ENCODE results near the gene ORAI3. TPM values are rescaled to one million over a fixed set of nuclear protein-coding genes. Genes with fewer than 3 reads are reported as not detected.

The ORAI3 gene
- polyA plus RNA-seq, 6 donors from 2014 or later, result 65.8 to 83.4 (median 78.3) TPM

GRCh38 chr16:30998852-30999761, 50.2 kb downstream of the ORAI3 start:
- DNase-seq (no peak), ATAC-seq (ENCODE audit: low read depth in 2 of 2) (no peak)
- Mint-ChIP-seq H3K9me3 (no peaks in the 10 kb centered on the region), H3K4me3 (peak overlapping the region in 3 of 8 donors; percentile 15 to 45 (median 30)), H3K4me1 (peaks cover 0 to 3% (median 0%) of the 10 kb centered on the region in 3 donors), H3K36me3 (no peaks in the 10 kb centered on the region), H3K27me3 (peaks cover 6 to 9% (median 7%) of the 10 kb centered on the region in 3 donors), H3K27ac (peak overlapping the region in 1 of 6 donors; percentile 47)

- H3K36me3 Mint-ChIP-seq, result no peaks in the 10 kb centered on the region
- peaks cover 8 to 16% (median 10%) of the 10 kb centered on the region in 3 donors for H3K27me3 Mint-ChIP-seq
- H3K9me3 Mint-ChIP-seq, result no peaks in the 10 kb centered on the region
- DNase-seq (no peak), ATAC-seq (ENCODE audit: low read depth in 2 of 2) (no peak)
- no peak overlapping the region for H3K4me3 Mint-ChIP-seq
- H3K27ac Mint-ChIP-seq, result no peak overlapping the region
- peaks cover 0 to 3% (median 0%) of the 10 kb centered on the region in 3 donors for H3K4me1 Mint-ChIP-seq
Measured at GRCh38 chr16:31000671-31001382, 52.0 kb downstream of the ORAI3 start.

- ATAC-seq (ENCODE audit: low read depth in 2 of 2), result no peak
- no peak overlapping the region for H3K4me3 Mint-ChIP-seq
- H3K27ac Mint-ChIP-seq, result peak overlapping the region in 2 of 6 donors; percentile 26 to 96
- no peaks in the 10 kb centered on the region for H3K9me3 Mint-ChIP-seq
- no peak for DNase-seq
- H3K4me1 Mint-ChIP-seq, result peaks cover 0 to 3% (median 0%) of the 10 kb centered on the region in 3 donors
- no peaks in the 10 kb centered on the region for H3K36me3 Mint-ChIP-seq
- peaks cover 12 to 24% (median 18%) of the 10 kb centered on the region in 3 donors for H3K27me3 Mint-ChIP-seq
Measured at GRCh38 chr16:31001507-31002249, 52.8 kb downstream of the ORAI3 start.

- no peaks in the 10 kb centered on the region for H3K9me3 Mint-ChIP-seq
- H3K4me1 Mint-ChIP-seq, result no peaks in the 10 kb centered on the region
- no peak for ATAC-seq (ENCODE audit: low read depth in 2 of 2)
- no peaks in the 10 kb centered on the region for H3K36me3 Mint-ChIP-seq
- peak overlapping the region in 1 of 6 donors; percentile 96 for H3K27ac Mint-ChIP-seq
- no peak overlapping the region for H3K4me3 Mint-ChIP-seq
- no peak for DNase-seq
- H3K27me3 Mint-ChIP-seq, result peaks cover 12 to 24% (median 18%) of the 10 kb centered on the region in 3 donors
Measured at GRCh38 chr16:31002250-31002700, 53.4 kb downstream of the ORAI3 start.

- no peaks in the 10 kb centered on the region for H3K4me1 Mint-ChIP-seq
- no peaks in the 10 kb centered on the region for H3K36me3 Mint-ChIP-seq
- peak overlapping the region in 1 of 6 donors; percentile 32 for H3K27ac Mint-ChIP-seq
- no peak for ATAC-seq (ENCODE audit: low read depth in 2 of 2)
- peaks cover 12 to 24% (median 18%) of the 10 kb centered on the region in 3 donors for H3K27me3 Mint-ChIP-seq
- H3K4me3 Mint-ChIP-seq, result no peak overlapping the region
- DNase-seq, result no peak
- H3K9me3 Mint-ChIP-seq, result no peaks in the 10 kb centered on the region
Measured at GRCh38 chr16:31002862-31003341, 54.0 kb downstream of the ORAI3 start.

- no peaks in the 10 kb centered on the region for H3K36me3 Mint-ChIP-seq
- peaks cover 13 to 29% (median 18%) of the 10 kb centered on the region in 3 donors for H3K27me3 Mint-ChIP-seq
- no peak for ATAC-seq (ENCODE audit: low read depth in 2 of 2)
- H3K27ac Mint-ChIP-seq, result no peak overlapping the region
- no peak overlapping the region for H3K4me3 Mint-ChIP-seq
- DNase-seq, result no peak
- no peaks in the 10 kb centered on the region for H3K9me3 Mint-ChIP-seq
- no peaks in the 10 kb centered on the region for H3K4me1 Mint-ChIP-seq
Measured at GRCh38 chr16:31003744-31004143, 54.9 kb downstream of the ORAI3 start.

Other genes with a start within 250 kb of the ORAI3 start
- gene SRCAP, start 249.9 kb upstream of the ORAI3 start, polyA plus RNA-seq (ENCODE audit: low read depth in 6 of 6), result 10 to 100 TPM in 5 of 6 donors, not detected in 1; 11.9 to 41.5 (median 14.8) TPM
- 10 to 100 TPM; 24.7 to 43.9 (median 29.8) TPM for gene PHKG2, start 200.6 kb upstream of the ORAI3 start, polyA plus RNA-seq (ENCODE audit: low read depth in 6 of 6)
- gene CFAP119, start 187.0 kb upstream of the ORAI3 start, polyA plus RNA-seq (ENCODE audit: low read depth in 6 of 6), result under 1 TPM; 0.16 to 0.88 (median 0.62) TPM
- gene RNF40, start 186.7 kb upstream of the ORAI3 start, polyA plus RNA-seq (ENCODE audit: low read depth in 6 of 6), result 10 to 100 TPM; 15.0 to 51.6 (median 28.8) TPM
- gene ZNF629, start 161.9 kb upstream of the ORAI3 start, polyA plus RNA-seq (ENCODE audit: low read depth in 6 of 6), result 1 to 10 TPM in 1 of 6 donors, under 1 TPM in 4, not detected in 1; 0.23 to 1.4 (median 0.45) TPM
- gene BCL7C, start 55.0 kb upstream of the ORAI3 start, polyA plus RNA-seq (ENCODE audit: low read depth in 6 of 6), result 10 to 100 TPM; 29.4 to 40.3 (median 33.1) TPM
- under 1 TPM in 3 of 6 donors, not detected in 3; 0.40 to 0.67 (median 0.47) TPM for gene CTF1, start 52.5 kb upstream of the ORAI3 start, polyA plus RNA-seq (ENCODE audit: low read depth in 6 of 6)
- gene FBXL19, start 25.5 kb upstream of the ORAI3 start, polyA plus RNA-seq (ENCODE audit: low read depth in 6 of 6), result under 1 TPM in 4 of 6 donors, not detected in 2; 0.21 to 0.48 (median 0.27) TPM
- 1 to 10 TPM in 2 of 6 donors, under 1 TPM in 3, not detected in 1; 0.69 to 2.8 (median 0.85) TPM for gene SETD1A, start 8.7 kb downstream of the ORAI3 start, polyA plus RNA-seq (ENCODE audit: low read depth in 6 of 6)
- gene HSD3B7, start 36.1 kb downstream of the ORAI3 start, polyA plus RNA-seq (ENCODE audit: low read depth in 6 of 6), result not detected
- gene STX1B, start 61.6 kb downstream of the ORAI3 start, polyA plus RNA-seq (ENCODE audit: low read depth in 6 of 6), result not detected
- gene STX4, start 84.5 kb downstream of the ORAI3 start, polyA plus RNA-seq (ENCODE audit: low read depth in 6 of 6), result 10 to 100 TPM; 17.4 to 37.1 (median 28.6) TPM
- gene ZNF668, start 125.2 kb downstream of the ORAI3 start, polyA plus RNA-seq (ENCODE audit: low read depth in 6 of 6), result 1 to 10 TPM; 3.8 to 7.5 (median 5.9) TPM
- 10 to 100 TPM in 1 of 6 donors, 1 to 10 TPM in 5; 3.6 to 13.5 (median 6.1) TPM for gene ZNF646, start 125.4 kb downstream of the ORAI3 start, polyA plus RNA-seq (ENCODE audit: low read depth in 6 of 6)
- gene PRSS53, start 139.9 kb downstream of the ORAI3 start, polyA plus RNA-seq (ENCODE audit: low read depth in 6 of 6), result under 1 TPM in 4 of 6 donors, not detected in 2; 0.19 to 0.77 (median 0.50) TPM
- gene VKORC1, start 145.7 kb downstream of the ORAI3 start, polyA plus RNA-seq (ENCODE audit: low read depth in 6 of 6), result 10 to 100 TPM; 61.9 to 77.4 (median 66.6) TPM
- 10 to 100 TPM; 23.1 to 41.2 (median 27.3) TPM for gene BCKDK, start 159.3 kb downstream of the ORAI3 start, polyA plus RNA-seq (ENCODE audit: low read depth in 6 of 6)
- 10 to 100 TPM; 39.0 to 68.1 (median 51.6) TPM for gene KAT8, start 168.6 kb downstream of the ORAI3 start, polyA plus RNA-seq (ENCODE audit: low read depth in 6 of 6)
- under 1 TPM in 1 of 6 donors, not detected in 5; 0.40 TPM for gene PRSS8, start 186.7 kb downstream of the ORAI3 start, polyA plus RNA-seq (ENCODE audit: low read depth in 6 of 6)
- under 1 TPM in 4 of 6 donors, not detected in 2; 0.40 to 0.85 (median 0.64) TPM for gene PRSS36, start 201.0 kb downstream of the ORAI3 start, polyA plus RNA-seq (ENCODE audit: low read depth in 6 of 6)
- gene FUS, start 231.1 kb downstream of the ORAI3 start, polyA plus RNA-seq (ENCODE audit: low read depth in 6 of 6), result 100 to 1,000 TPM in 5 of 6 donors, 10 to 100 TPM in 1; 79.0 to 177 (median 145) TPM